GM21367 (cell line): ENCODE measurements around the gene ARL10.

ENCODE experiments used
- ATAC-seq: cut with Tn5 transposase; IDR thresholded peaks from one replicate; pipeline ENCODE4 v1.9.1; 2021; ENCODE audit not compliant: unreplicated experiment

ARL10 gene

GRCh38 chr5:176410486-176411180 lies 45.3 kb downstream of the ARL10 start:
- ATAC-seq = no peak

DNA sequence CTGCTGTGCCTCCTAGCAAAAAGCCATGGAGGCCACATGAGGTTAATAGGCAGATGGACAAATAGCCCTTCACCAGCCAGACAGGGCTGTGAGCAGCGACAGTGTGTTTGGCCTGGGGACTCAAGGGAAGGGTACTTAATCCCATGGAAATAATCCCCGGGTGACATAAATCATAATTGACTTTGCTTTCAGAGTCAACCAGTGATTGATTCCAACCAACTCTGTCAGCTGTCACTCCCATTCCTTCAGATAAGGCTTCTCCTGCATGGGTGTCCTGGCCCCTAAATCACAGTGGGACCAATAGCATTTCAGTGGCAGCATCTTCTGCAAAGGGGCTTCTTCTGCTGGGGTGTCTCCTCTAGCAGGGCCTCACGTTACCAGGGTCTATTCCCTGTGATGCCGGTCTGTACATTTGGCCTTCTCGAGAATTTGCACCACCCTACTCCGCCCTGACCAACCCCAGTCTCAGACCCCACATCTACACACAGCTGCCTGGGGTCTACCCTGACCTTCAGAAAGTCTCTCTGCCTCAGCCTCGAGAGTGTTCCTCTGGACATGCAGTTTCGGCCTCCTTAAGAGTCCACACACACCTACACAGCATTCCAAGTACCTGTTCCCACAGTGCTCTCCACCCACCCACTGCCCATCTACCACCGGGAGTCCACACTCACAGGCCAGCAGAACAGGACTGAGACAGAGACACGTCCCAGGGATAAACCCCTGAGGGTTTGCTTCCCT lies 47.4 kb downstream of the ARL10 start:
- no peak for ATAC-seq

GRCh38 chr5:176413255-176413565 lies 47.9 kb downstream of the ARL10 start:
- ATAC-seq = no peak

GRCh38 chr5:176413709-176414191 lies 48.5 kb downstream of the ARL10 start:
- ATAC-seq = no peak

- ATAC-seq = no peak
These were observed 49.4 kb downstream of the ARL10 start for GRCh38 chr5:176414704-176415103.

- no peak for ATAC-seq
These were observed 50.1 kb downstream of the ARL10 start for GRCh38 chr5:176415240-176415951.

DNA sequence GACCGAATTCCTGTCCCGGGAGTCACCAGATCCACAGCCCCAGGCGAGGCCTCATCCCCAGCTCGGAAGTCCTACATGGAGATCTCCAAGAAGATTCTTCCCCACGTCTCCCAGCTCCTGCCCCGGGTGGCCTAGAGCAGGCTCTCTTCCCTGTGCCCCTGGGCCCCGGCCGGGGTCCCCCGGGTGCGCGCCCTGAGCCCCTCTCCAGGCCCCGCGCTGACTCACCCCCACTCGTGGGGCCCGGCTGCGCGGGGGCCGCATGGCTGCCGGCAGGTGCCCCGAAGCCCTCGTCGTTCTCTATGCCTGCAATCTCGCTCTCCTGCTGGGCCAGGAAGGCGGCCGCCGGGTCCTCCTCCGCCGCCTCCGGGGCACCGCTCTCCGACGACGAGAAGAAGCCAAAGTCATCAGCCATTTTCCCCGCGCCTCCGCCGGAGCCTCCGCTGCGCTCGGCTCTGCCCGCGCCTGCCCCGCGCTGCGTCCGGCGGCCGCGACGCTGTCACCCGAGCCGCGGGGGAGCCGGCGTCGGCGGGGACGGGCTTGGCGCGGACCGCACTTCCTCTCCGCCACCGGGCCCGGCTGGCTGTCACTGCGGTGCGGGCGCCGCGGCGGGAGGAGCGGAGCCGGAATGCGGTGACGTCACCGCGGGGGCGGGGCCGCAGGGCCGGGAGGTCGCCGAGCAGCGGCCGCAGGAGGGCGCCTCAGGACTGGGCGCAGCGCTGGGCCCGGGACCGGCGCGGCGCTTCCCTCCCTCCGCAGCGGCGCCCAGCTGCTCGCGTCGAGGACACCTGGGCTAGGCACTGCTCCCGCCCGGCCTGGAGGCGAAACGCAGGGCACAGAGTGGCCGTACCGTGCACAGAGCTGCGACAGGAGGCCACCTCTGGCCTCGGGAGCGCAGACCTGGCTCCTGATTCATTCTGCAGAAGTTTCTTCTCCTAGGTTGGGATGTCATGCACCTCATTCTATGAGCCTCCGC lies 51.0 kb downstream of the ARL10 start, which contains the start of gene CLTB:
Gene CLTB, minus strand, starts transcription at position 588 of the 973 bp plus-strand sequence. Its CDS starts 176 bp downstream, at position 412.
- ATAC-seq = peak; percentile 95

DNA sequence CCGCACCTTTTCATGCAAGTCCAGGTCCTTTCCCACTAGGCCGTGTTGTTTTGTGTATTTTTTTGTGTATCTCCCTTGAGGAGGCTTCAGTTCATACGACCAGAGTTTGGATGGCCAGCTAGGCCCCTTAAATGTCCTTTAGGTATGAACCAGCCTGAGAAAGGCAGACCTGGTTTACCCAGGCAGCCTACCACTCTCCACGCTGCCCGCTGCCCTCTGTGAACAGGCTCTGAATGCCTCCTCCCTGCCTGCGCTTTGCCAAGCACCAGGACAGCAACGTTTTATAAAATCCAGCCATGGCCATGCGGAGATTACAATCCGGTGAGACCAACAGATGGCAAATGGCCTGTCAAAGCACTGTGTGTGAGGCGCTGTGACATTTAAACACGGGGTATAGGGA lies 51.7 kb downstream of the ARL10 start:
- ATAC-seq = no peak

DNA sequence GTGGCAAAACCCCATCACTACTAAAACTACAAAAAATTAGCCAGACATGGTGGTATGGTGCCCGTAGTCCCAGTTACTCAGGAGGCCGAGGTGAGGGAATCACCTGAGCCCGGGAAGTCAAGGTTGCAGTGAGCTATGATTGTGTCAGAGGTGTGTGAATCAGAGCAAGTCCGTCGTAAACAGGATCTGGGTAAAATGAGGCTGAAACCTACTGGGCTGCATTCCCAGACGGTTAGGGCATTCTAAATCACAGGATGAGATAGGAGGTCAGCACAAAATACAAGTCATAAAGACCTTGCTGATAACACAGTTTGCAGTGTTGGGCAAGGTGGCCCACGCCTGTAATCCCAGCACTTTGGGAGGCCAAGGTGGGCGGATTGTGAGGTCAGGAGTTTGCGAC lies 53.0 kb downstream of the ARL10 start:
- no peak for ATAC-seq

DNA sequence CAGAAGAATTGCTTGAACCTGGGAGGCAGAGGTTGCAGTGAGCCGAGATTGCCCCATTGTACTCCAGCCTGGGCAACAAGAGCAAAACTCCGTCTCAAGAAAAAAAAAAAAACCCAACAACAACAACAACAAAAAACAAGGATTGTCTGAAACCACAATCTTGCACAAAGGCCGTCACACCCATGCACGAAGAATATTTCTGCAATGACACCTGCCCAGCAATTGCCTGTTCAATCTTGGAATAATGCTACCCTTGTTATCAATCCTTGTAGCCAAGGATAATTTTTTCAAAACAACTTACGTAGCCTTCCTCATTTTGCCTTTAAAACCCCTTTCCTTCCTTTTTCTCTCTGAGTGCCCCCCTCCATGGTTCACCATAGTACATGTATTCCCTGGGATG lies 54.8 kb downstream of the ARL10 start:
- ATAC-seq = no peak

DNA sequence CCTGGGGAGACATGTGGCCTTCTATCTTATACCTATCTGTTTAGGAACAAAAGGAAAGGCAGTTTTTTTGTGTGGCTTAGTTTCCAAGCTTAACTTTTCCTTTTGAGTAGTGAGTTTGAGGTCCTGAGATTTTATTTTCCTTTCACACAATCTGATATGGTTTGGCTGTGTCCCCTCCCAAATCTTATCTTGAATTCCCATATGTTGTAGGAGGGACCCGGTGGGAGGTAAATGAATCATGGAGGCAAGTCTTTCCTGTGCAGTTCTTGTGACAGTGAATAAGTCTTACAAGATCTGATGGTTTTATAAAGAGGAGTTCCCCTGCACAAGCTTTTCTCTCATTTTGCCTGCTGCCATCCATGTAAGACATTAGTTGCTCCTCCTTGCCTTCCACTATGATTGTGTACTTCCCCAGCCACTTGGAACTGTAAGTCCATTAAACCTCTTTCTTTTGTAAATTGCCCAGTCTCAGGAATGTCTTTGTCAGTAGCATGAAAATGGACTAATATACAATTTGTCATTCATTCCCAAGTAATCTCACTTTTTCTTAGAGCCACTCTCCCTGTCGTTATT lies 55.8 kb downstream of the ARL10 start:
- no peak for ATAC-seq

- ATAC-seq = no peak
These were observed 58.9 kb downstream of the ARL10 start for GRCh38 chr5:176424181-176424580.

DNA sequence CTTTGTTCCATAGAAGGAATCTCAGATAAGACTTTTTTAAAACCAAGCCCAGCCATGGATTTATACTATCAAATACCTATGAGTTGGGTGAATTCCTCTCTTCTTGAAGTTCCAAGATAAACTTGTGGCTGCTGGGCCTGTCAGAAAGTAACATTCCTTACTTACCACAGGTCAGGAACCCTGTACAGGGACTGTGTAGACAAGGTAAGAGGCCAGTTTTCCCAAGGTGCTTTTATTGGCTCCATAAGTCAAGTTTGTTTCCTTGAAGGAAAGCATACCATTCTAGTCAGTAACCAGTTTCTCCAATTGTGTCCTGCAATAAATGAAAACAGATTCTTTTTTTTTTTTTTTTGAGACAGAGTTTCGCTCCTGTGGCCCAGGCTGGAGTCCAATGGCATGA lies 59.9 kb downstream of the ARL10 start:
- no peak for ATAC-seq

DNA sequence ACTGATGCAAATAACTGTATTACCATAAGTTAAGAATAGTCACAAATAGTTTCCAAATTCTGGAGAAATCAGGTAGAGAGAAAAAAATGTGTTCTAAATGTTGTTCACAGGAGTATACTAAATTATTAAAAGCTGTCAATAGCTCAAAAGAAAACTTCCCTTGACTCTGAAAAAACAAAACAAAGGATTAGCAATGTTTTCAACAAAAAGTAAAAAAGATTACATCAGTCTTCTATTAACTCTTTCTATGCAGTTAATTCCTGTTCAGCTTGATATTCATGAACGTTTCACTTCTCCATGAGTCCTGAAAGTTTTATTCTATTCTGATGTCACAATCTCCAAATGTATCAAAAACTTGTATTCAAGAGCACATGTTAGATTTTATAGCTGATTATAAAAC lies 60.5 kb downstream of the ARL10 start:
- no peak for ATAC-seq

DNA sequence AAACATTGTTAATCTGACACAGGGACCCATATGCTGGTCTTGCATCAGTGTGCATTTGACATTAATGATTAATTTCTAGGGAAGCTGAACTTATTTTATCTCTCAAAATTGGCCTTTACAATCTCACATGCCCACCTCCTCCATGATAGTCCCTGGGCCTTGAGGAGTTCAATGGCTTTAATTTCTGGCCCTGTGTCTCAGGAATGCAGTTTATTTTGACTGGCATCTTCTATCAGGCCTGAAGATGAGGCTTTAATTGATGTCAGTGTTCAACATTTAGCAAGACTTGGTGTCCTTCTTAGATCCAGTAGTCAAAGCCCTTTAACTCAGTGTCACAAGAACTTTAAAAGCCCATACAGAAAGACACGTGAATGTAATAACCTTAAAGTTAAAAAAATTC lies 61.6 kb downstream of the ARL10 start:
- no peak for ATAC-seq

- no peak for ATAC-seq
These were observed 62.7 kb downstream of the ARL10 start for GRCh38 chr5:176427971-176428370.

- no peak for ATAC-seq
These were observed 64.7 kb downstream of the ARL10 start for GRCh38 chr5:176429972-176430371.
